Activated effector memory CD4-positive, alpha-beta T cell treated with Interleukin-2 at 50 U/mL for 16 hours (primary cell): ENCODE data around the gene VKORC1.
A peak's percentile ranks its signal among the peaks of the same experiment; 100 is the strongest.
"Not testable (repeated sequence)": the region's sequence is repeated elsewhere in the genome, so short reads cannot be mapped to it uniquely, and the experiment has no call there.

Experiments
- DNase-seq: peaks from one replicate; pipeline ENCODE4 v3.0.0-alpha.2; 2020

The VKORC1 gene

GRCh38 chr16:31106509-31107464, 12.2 kb upstream of the VKORC1 start:
- no peak for DNase-seq

DNA sequence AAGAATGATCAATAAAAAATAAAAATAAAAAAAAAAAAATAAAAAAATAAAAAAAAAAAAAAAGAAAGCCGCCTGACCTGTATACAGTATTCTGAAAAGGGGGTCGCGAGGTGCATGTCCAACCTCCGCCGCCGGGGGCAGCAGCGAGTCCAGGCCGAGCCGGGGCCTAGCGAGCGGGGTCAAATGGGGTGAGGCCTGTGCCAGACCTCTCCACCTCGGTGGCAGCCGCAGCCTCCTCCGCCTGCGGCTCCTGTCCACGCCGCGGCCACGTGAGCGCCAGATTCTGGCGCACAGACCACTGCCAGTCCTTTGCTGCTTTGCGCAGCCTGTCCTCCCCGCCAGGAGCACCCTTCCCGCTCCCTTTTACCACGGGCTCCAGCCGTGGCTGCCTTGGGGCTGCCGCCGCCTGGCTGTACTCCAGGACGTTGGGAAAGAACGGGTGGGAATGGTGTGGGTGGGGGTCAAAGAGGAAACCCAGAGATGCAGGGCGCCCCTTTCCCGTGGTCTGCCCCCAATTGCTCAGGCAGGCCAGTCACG, 11.1 kb upstream of the VKORC1 start:
- peak; percentile 60 for DNase-seq

DNA sequence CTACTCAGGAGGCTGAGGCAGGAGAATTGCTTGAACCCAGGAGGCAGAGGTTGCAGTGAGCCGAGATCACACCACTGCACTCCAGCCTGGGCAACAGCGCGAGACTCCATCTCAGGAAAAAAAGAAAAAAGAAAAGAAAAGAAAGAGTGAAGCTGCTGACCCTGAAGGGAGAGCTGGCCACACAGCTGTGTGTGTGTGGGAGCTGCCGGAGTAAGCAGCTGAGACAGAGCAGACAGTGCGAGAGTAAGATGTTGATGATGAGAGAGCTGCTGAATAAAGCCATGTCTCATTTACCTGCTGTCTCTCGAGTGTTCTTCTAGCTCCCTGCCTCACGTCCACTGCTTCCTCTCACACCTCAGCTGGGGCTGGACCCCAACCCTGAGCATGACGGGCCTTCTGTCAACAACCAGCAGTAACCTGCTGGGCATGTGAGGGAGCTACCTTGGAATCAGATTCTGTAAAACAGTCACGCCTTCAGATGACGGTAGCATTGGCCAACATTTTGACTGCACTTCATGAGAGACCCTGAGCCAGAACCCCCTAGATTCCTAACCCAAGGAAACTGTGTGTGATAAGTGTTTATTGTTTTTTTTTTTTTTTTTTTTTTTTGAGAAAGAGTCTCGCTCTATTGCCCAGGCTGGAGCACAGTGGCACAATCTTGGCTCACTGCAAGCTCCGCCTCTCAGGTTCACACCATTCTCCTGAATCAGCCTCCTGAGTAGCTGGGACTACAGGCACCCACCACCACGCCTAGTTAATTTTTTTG, 6.5 kb upstream of the VKORC1 start:
- not testable (repeated sequence) for DNase-seq

DNA sequence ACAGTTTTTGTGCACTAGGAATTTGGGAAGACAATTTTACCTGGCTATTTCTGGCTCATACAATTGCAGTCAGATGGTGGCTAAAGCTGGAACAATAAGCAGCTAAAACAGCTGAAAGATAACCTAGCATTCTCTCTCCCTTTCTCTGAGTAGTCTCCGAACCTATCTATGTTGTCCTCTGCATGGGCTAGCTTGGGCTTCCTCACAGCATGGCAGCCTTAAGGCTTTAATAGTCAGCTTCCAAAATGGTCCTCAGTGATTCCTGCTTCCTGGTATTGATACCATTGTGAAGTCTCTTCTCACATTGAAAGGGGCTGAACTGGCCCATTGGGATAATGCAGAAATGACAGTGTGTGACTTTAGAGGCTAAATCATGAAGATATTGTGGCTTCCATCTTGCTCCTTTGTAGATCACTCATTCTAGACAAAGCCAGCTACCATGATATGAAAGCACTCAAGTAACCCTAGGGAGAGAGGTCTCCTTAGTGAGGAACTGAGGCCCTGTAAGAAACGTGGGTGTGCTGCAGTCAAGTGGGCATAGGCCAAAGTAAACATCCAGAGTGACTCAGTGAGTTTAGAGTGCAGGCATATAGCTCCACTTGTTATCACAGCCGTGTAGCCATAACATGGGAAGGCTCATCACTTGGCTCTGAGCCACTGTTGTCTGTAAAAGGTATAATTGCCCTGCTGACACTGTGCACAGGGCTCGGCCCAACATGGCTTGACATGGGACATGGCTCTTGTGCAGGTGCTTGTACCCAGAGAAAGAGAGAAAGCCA, 5.5 kb upstream of the VKORC1 start:
- no peak for DNase-seq

DNA sequence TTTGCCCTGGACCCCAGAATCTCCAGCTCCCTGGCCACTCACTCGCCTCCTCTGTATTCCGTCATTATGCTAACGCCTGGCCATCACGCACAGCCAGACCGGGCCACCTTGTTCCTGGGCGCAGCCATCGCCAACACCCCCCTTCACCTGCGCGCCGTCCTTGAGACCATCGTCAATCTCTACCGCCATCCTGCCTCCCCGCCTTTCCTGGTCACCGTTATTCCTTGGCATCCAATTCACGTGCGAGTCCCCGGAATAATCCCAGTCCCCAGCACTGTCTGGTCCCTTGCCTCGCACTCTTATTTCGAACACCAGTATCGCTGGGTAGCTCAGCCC, 541 bp downstream of the VKORC1 start:
- no peak for DNase-seq

GRCh38 chr16:31093132-31093703, 1.4 kb downstream of the VKORC1 start:
- DNase-seq, result no peak

DNA sequence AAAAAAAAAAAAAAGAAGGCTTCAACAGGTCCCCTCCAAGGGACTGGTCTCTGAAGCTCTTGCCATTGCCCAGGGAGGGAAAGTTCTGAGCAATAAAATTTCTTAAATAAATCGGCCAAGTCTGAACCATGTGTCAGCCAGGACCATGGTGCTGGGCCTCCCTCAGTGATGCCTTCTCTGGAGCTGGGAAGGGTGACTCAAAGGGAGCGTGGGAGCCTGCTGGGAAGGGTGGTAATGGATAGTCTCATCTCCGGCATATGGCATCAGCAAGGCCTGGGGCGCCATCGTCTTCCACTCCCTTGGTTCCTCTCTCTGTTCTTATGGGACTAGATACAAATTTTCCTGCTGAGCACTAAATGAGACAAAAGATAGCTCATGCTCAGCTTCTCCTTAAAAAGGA, 2.3 kb downstream of the VKORC1 start:
- DNase-seq, result no peak

DNA sequence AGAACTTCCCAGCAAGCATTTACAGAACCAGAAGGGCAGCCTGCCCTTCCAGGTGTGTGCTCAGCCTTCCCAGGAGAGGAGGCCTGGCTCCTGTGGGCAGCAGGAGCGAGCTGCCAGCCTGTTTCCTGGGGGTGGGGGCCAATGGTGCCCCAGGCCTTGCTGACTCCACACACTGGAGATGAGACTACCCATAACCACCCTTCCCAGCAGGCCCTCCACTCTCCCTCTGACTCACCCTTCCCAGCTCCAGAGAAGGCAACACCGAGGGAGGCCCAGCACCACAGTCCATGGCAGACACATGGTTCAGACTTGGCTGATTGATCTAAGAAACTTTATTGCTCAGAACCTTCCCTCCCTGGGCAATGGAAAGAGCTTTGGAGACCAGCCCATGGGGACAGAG, 4.1 kb downstream of the VKORC1 start:
- no peak for DNase-seq

GRCh38 chr16:31089199-31089598, 5.4 kb downstream of the VKORC1 start:
- DNase-seq, result no peak

DNA sequence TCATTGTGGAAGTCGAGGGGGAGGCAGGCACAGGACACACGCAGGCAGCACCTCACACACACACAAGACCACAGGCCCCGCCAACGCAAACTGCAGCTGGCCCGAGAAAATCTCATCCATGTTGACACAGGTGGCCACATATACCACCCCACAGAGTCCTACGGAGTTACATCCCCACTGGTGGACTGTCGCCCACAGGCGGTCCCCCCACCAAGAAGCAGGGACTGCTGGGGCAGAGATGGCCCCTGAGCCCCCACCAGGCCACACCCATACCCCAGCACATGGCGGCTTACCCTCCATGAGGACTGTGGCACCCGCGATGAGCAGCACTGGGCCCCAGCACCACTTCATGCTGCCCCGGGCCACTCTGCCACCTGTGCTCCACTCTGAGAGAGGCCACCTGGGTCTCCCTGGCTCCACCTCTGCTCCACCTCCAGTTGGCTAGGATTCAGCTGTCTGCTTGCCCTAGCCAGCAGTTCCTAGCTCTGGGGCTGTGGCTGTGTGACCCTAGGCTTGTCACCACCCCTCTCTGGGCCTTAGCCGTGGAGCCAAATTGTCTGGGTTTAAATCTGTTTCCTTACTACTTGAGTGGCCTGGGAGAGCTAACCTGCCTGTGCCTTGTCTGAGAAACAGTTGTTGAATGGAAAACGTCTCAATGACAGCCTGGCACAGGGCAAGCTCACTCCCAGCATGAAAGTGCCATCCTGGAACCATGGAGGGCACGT, 6.0 kb downstream of the VKORC1 start, which contains the start of gene PRSS53:
TSS of gene PRSS53 (minus strand) at position 485 of the 725 bp plus-strand sequence. CDS start at position 351, 134 bp downstream.
- no peak for DNase-seq

DNA sequence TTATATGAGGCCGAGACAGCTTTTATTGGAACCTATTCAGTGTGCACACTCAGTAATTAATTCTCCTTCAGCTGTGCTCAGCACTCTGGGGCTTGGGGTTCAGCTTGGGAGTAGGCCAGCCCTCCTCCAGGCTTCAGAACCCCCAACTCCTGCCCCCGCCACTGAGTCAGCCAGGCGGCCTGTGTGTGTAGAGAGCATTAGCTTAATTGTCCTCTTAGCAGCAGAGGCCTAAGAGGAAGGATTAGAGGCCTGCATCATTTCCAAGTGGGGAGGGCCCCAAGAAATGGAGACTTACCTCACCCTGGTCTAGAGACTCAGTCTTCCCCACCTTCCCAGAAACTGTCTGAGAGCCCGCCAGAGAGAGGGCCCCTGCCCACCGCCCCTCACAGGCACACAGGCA, 6.6 kb downstream of the VKORC1 start:
- DNase-seq, result no peak

DNA sequence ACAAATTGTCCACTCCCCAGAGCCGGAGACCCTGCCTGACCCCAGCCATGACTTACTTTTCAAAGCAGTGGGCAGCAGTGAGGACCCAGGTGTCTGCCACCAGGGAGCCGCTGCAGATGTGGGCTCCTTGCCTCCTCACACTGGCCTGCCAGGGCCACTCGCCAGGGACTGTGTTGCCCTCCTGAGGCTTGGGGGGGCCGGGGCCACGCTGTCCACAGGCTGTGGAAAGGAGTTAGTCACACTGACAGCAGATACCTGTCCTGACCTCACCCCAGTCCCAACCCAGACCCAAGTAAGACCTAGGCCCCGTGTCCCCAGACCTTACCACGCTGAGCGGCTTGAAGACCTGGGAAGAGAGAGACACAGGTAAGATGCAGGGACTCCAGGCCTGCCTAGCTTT, 7.1 kb downstream of the VKORC1 start:
- DNase-seq, result no peak

- DNase-seq, result no peak
Measured at GRCh38 chr16:31086629-31086906, 8.0 kb downstream of the VKORC1 start.

DNA sequence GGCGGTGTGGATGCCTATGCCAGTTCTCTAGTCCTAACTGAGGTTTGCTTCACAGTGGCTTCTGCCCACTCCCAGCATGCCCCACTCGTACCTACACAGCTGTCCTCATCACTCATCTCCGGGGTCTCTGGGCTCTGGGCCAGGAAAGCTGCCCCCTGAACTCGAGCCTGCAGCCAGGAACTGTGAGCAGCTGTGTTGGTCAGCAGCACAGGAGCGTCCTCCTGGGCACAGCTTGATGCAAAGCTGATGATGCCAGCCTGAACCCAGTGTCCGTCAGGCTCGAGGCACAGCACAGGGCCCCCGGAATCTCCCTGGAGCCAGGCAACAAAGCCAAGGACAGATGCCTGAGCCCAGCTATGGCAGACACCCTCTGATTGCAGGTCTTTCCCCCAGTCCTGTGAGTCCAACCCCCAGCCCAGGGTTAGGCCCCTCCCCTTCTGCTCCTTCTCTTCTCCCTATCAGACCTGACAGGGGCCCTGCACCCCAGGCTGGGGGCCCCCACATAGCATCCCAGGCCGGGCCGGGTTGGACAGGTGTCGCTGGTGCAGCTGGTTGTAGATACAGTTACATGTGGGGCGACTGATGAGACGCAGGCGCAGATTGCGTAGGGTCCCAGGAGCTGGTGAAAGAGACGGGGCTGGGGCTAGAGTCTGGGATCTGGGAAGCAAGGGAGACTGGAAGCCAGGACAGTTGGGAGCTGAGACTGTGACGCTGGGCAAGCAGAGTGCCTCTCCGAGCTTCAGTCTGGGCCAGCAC, 8.5 kb downstream of the VKORC1 start:
- no peak for DNase-seq

GRCh38 chr16:31085411-31085810, 9.2 kb downstream of the VKORC1 start:
- DNase-seq, result no peak

DNA sequence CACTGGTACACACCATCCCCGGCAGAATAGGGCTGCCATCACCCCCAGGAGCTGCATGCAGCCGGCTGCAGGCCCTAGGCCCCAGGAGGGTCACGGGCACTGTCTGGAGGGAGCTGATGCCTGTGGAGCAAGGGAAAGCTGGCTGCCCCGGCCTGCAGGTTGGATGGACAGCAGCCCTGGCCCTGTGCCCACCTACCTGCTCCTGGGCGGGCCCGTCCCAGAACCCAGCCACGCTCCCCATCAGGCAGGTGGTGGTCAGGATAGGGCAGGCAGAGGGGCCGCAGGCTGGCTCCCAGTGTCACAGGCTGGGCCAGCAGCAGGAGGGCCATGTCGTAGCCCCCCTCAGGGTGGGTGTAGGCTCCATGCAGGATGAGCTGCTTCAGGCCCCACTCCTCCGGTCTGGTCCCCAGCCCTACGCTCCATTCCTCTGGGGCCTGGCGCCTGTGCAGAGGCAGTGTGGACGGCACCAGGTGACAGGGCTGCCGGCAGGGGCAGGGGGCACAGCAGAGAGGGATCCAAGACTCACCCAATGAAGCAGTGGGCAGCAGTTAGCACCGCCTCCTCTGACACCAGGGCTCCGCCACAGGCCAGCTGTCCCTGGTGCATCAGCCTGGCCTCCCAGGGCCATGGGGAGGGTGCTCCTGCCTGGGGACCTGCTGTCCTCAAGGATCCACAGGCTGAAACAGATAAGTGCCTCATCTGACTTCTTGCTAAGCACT, 9.9 kb downstream of the VKORC1 start:
- DNase-seq, result no peak

DNA sequence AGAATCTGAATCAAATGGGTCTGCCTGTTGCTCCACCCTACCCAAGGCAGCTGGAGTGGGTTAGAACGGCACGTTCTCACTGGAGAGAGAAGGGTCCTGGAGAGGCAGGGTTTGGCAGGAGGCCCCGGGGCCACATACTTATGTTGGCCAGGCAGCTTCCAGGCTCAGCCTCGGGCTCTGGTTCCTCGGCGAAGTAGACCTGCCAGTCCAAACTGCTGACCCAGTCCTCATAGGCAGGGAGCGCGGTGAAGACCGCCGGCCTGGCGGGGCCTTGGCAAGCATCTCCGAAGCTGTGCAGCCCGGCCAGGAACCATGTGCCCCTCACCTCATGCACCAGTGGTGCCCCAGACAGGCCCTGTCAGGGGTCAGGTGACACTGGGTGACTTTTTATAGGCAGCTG, 10.6 kb downstream of the VKORC1 start:
- DNase-seq, result no peak

GRCh38 chr16:31083556-31083955, 11.0 kb downstream of the VKORC1 start:
- no peak for DNase-seq

DNA sequence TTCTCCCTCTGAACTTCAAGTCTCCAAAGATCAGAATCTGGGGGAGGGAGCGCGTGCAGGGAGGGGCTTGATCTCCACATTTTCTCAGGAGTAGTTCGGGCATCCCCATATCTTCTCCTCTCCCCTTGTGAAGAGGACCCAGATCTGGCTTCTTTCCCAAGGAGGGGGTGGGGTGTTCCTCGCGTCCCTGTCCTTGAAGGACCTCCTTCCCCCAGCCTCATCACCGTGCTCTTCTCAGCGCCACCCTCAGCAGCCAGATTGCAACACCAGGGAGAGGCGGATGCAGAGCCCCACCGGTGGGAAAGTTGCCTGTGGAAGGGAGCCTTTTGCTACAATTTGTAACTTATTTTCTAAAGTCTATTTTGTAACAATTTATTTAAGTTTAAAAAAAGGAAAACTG, 11.5 kb downstream of the VKORC1 start:
- DNase-seq, result no peak

- no peak for DNase-seq
Measured at GRCh38 chr16:31082368-31083045, 12.1 kb downstream of the VKORC1 start.
